ENCODE data around the gene IQCH.
A peak's percentile ranks its signal among the peaks of the same experiment; 100 is the strongest.

IQCH gene

DNA sequence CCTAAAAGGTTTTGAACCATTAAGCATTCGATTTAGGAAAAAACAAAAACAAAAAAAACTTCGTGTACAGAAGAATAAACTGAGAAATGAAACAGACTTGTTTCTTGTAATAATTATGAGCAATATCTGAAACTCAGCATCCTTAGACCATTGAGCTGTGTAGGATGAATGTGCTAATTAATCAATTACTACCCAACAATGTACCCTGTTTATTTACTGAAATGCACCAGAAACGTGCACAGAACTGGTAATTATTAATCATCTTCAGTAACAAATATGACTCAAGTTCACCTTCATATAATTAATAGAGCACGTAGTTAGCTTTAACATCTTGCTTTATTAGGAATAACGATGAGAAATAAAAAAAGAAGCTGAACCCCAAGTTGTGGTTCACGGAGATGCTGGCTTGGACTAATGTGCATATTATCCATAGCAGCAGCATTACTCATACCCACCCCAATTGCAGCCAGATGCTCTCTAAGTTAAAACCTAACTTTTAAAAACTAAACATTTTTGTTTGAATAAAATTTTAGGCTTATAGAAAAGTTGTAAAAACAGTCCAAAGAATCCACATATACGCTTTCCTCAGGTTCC is 256.1 kb downstream of the IQCH start:
- no peak for DNase-seq (ENCODE audit: extremely low spot score)
- TF ChIP-seq ZNF384 (IDR thresholded peaks at IDR 0.05) (no peak), LEF1 (IDR thresholded peaks at IDR 0.05; ENCODE audit: borderline replicate concordance) (no peak), SP1 (IDR thresholded peaks at IDR 0.05) (no peak), PKNOX1 (IDR thresholded peaks at IDR 0.05) (no peak), NFRKB (IDR thresholded peaks at IDR 0.05) (no peak), HDGF (IDR thresholded peaks at IDR 0.05; ENCODE audit: borderline replicate concordance) (no peak), ELF4 (IDR thresholded peaks at IDR 0.05) (no peak), TARDBP (IDR thresholded peaks at IDR 0.05) (no peak), ARNT (IDR thresholded peaks at IDR 0.05) (no peak), FOXA1 (IDR thresholded peaks at IDR 0.05) (no peak), SUZ12 (IDR thresholded peaks at IDR 0.05) (no peak), FOXM1 (IDR thresholded peaks at IDR 0.05; ENCODE audit: borderline replicate concordance) (no peak), FOXK2 (IDR thresholded peaks at IDR 0.05) (no peak)
- POLR2A ChIA-PET, result interaction anchor here (2.9 kb wide), 1 partner anchor 10 kb away, joined by 14 read pairs; the partner anchor contains the start of gene C15orf61
- CTCF ChIA-PET, result no interaction called here

DNA sequence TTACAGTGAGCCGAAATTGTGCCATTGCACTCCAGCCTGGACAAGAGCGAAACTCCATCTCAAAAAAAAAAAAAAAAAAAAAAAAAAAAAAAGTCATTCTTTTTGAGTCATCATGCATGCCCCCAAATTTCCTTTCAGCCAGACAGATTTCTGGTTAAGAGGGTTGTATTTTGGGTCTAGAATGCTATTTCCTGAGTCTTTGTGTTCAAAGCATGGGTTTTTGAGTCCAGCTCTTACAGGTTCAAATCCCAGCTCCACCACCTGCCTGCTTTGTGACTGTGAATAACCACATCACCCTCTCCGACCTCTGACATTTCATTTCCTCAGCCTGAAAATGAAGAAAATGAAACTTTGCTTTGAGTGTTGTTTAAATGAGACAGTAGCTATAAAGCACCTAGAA is 257.0 kb downstream of the IQCH start:
- ChIA-PET POLR2A (interaction anchor here (1.0 to 2.9 kb wide), 2 partner anchors 9 to 31 kb away, joined by 5 to 14 read pairs; partner anchors contain the start of genes C15orf61 and MAP2K5), CTCF (interaction anchor here (0.6 to 0.8 kb wide), 2 partner anchors 41 to 1372 kb away, joined by 3 to 4 read pairs; no protein-coding TSS in a partner anchor)
- no peak for DNase-seq (ENCODE audit: extremely low spot score)
- TF ChIP-seq ELF4 (IDR thresholded peaks at IDR 0.05) (no peak), CTBP1 (IDR thresholded peaks at IDR 0.05; ENCODE audit: borderline replicate concordance) (no peak), NFRKB (IDR thresholded peaks at IDR 0.05) (no peak), ZNF384 (IDR thresholded peaks at IDR 0.05) (peak; percentile 67), FOXK2 (IDR thresholded peaks at IDR 0.05) (no peak), SP1 (IDR thresholded peaks at IDR 0.05) (no peak), SUZ12 (IDR thresholded peaks at IDR 0.05) (no peak)

DNA sequence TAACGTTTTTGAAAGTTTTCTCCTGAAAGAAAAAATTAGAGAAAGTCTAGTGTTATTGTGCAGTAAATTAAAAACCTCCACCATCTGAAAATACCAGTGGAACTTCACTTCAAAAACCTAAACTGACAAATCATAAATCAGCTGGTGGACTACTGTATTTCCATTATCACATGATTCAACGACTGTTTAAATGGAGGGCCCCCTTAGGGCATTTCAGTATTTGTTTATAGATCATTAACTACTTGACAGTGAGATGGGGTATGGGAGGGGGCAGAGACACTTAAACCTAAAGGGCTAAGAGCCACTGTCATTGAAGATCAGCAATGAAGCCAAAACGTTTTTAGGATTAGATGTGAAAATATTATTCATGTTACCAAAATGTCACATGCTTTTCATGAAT is 257.6 kb downstream of the IQCH start:
- DNase-seq (ENCODE audit: extremely low spot score), result peak; percentile 18
- POLR2A ChIA-PET, result interaction anchor here (1.0 to 2.9 kb wide), 2 partner anchors 9 to 30 kb away, joined by 5 to 14 read pairs; partner anchors contain the start of genes C15orf61 and MAP2K5
- CTCF ChIA-PET, result interaction anchor here (0.6 to 0.8 kb wide), 2 partner anchors 40 to 1372 kb away, joined by 3 to 4 read pairs; no protein-coding TSS in a partner anchor
- peak; percentile 93 for TF ChIP-seq PKNOX1 (IDR thresholded peaks at IDR 0.05)
- TF ChIP-seq CTBP1 (IDR thresholded peaks at IDR 0.05; ENCODE audit: borderline replicate concordance), result peak; percentile 65; the same call in 1 of the 2 replicates
- no peak for TF ChIP-seq HDGF (IDR thresholded peaks at IDR 0.05; ENCODE audit: borderline replicate concordance)

DNA sequence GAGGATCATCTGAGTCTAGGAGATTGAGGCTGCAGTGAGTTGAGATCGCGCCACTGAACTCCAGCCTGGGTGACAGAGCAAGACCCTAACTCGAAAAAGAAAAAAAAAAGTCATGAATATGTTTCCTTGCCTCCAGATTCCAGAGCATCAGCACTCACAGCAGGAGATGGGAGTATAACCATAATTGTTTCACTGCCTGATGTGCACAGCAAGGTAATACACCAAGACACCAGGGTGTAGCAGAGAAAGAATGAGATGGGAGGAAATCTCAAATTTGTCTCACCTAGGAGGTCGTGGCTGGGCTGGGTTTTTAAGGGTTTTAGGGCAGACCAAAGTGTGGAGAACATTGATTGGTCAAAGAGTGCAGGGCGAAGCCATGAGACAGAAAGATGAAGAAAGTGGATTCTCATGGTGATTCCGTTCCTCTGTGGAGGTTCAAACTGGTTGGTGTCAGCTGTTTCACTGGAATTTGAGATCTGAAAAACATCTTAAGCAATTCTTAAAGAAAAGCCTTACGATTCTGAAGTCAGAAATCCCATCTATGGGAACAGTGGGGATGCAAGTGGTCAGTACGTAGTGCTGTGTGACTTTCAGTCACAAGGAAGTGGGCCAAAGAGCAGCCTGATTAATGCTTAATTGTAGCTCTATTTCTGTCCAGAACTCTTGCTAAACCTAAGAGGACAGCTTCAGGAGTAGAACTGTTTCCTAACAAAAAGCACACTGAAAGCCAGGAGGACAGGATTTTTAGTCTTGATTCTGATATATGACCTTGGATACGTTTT is 258.5 kb downstream of the IQCH start:
- no peak for DNase-seq (ENCODE audit: extremely low spot score)
- CTCF ChIA-PET, result interaction anchor here (0.6 kb wide), 1 partner anchor 213 kb away, joined by 3 read pairs; no protein-coding TSS in a partner anchor
- TF ChIP-seq ZNF384 (IDR thresholded peaks at IDR 0.05) (0 out of 2 replicates have a peak, but pooled peaks have one; percentile 45), L3MBTL2 (conservative IDR thresholded peaks at IDR 0.05) (no peak)
- POLR2A ChIA-PET, result interaction anchor here (1.2 kb wide), 1 partner anchor 8 kb away, joined by 4 read pairs; no protein-coding TSS in a partner anchor

DNA sequence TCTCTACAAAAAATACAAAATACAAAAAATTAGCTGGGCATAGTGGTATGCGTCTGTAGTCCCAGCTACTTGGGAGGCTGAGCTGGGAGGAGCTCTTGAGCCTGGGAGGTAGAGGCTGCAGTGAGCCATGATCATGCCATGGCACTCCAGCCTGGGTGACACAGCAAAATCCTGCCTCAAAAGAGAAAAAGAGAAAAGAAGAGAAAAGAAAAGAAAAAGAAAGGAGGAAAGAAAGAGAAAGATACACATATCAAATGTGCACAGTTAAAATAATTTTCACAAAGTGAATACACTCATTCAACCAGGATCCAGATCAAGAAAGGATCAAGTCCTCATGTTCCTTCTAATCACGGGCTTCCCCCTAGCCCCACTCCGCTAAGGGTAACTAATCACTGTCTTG is 260.5 kb downstream of the IQCH start:
- TF ChIP-seq ARNT (IDR thresholded peaks at IDR 0.05), result no peak
- TF ChIP-seq NFRKB (IDR thresholded peaks at IDR 0.05), result no peak
- no peak for TF ChIP-seq PKNOX1 (IDR thresholded peaks at IDR 0.05)
- no peak for TF ChIP-seq HDGF (IDR thresholded peaks at IDR 0.05; ENCODE audit: borderline replicate concordance)
- no peak for TF ChIP-seq FOXA1 (IDR thresholded peaks at IDR 0.05)
- no peak for TF ChIP-seq FOXK2 (IDR thresholded peaks at IDR 0.05)
- TF ChIP-seq CTBP1 (IDR thresholded peaks at IDR 0.05; ENCODE audit: borderline replicate concordance), result no peak
- no peak for TF ChIP-seq SP1 (IDR thresholded peaks at IDR 0.05)
- POLR2A ChIA-PET, result interaction anchor here (1.2 kb wide), 1 partner anchor 27 kb away, joined by 4 read pairs; the partner anchor contains the start of gene MAP2K5

GRCh38 chr15:67515557-67515956 is 261.0 kb downstream of the IQCH start:
- POLR2A ChIA-PET, result interaction anchor here (1.2 kb wide), 1 partner anchor 27 kb away, joined by 4 read pairs; the partner anchor contains the start of gene MAP2K5
- CTCF ChIA-PET, result interaction anchor here (1.4 kb wide), 1 partner anchor 14 kb away, joined by 3 read pairs; no protein-coding TSS in a partner anchor
- DNase-seq (ENCODE audit: extremely low spot score), result no peak
- TF ChIP-seq CTBP1 (IDR thresholded peaks at IDR 0.05; ENCODE audit: borderline replicate concordance) (no peak), TARDBP (IDR thresholded peaks at IDR 0.05) (no peak), ZNF384 (IDR thresholded peaks at IDR 0.05) (no peak), FOXA1 (IDR thresholded peaks at IDR 0.05) (no peak), SP1 (IDR thresholded peaks at IDR 0.05) (no peak), LEF1 (IDR thresholded peaks at IDR 0.05; ENCODE audit: borderline replicate concordance) (no peak), L3MBTL2 (conservative IDR thresholded peaks at IDR 0.05) (no peak), BHLHE40 (IDR thresholded peaks at IDR 0.05; ENCODE audit: borderline replicate concordance) (no peak), ELF4 (IDR thresholded peaks at IDR 0.05) (no peak), FOXK2 (IDR thresholded peaks at IDR 0.05) (no peak), HDGF (IDR thresholded peaks at IDR 0.05; ENCODE audit: borderline replicate concordance) (no peak), SUZ12 (IDR thresholded peaks at IDR 0.05) (no peak), NFRKB (IDR thresholded peaks at IDR 0.05) (no peak), FOXM1 (IDR thresholded peaks at IDR 0.05; ENCODE audit: borderline replicate concordance) (no peak), ARNT (IDR thresholded peaks at IDR 0.05) (no peak)

More for the DNA sequence above, 260.5 kb downstream of the IQCH start:
- DNase-seq (ENCODE audit: extremely low spot score), result no peak
- CTCF ChIA-PET, result interaction anchor here (1.4 kb wide), 1 partner anchor 13 kb away, joined by 3 read pairs; no protein-coding TSS in a partner anchor
